Smooth muscle cell (in vitro differentiated cells): ENCODE data around the gene ASTL. TPM values are rescaled to one million over a fixed set of nuclear protein-coding genes. Genes with fewer than 3 reads are reported as not detected.
A peak's percentile ranks its signal among the peaks of the same experiment; 100 is the strongest.

Experiments used
- DNase-seq: peaks from one replicate; lab custom pipeline; 2025; ENCODE audit not compliant: unreplicated experiment; lab: John Stamatoyannopoulos, UW
- H2AFZ ChIP-seq: fragments of 200-600 bp; sonication (generic); 2 replicates; pipeline ENCODE4 v1.6.0; 2016; ENCODE audit warnings: antibody characterized with exemption, low read depth, mild to moderate bottlenecking
- H3F3A ChIP-seq: fragments of 200-600 bp; sonication (generic); 2 replicates; pipeline ENCODE4 v1.6.0; 2017; ENCODE audit warnings: antibody characterized with exemption, low read depth
- H3K27ac ChIP-seq: fragments of 200-600 bp; sonication (generic); 2 replicates; pipeline ENCODE4 v1.5.1; 2016; ENCODE audit warnings: low read depth, mild to moderate bottlenecking
- H3K27me3 ChIP-seq: fragments of 200-600 bp; sonication (generic); 2 replicates; pipeline ENCODE4 v1.6.1; 2016; ENCODE audit warnings: low read depth, mild to moderate bottlenecking
- H3K36me3 ChIP-seq: fragments of 200-600 bp; sonication (generic); 2 replicates; pipeline ENCODE4 v1.5.1; 2016; ENCODE audit warnings: low read depth
- H3K4me1 ChIP-seq: fragments of 200-600 bp; sonication (generic); 2 replicates; pipeline ENCODE4 v1.5.1; 2016; ENCODE audit warnings: low read depth
- H3K4me2 ChIP-seq: fragments of 200-600 bp; sonication (generic); 2 replicates; pipeline ENCODE4 v1.6.0; 2016; ENCODE audit warnings: mild to moderate bottlenecking
- H3K4me3 ChIP-seq: fragments of 200-600 bp; sonication (generic); 2 replicates; pipeline ENCODE4 v1.5.1; 2016; ENCODE audit warnings: mild to moderate bottlenecking
- H3K79me2 ChIP-seq: fragments of 200-600 bp; sonication (generic); 2 replicates; pipeline ENCODE4 v1.6.0; 2016; ENCODE audit warnings: low read depth, mild to moderate bottlenecking
- H3K9ac ChIP-seq: fragments of 200-600 bp; sonication (generic); 2 replicates; pipeline ENCODE4 v1.6.0; 2016; ENCODE audit warnings: low read depth
- H3K9me3 ChIP-seq: fragments of 200-600 bp; sonication (generic); replicated peaks from 2 replicates; pipeline ENCODE4 v1.5.1; 2016; ENCODE audit warnings: low read depth
- H4K20me1 ChIP-seq: fragments of 200-600 bp; sonication (generic); 2 replicates; pipeline ENCODE4 v1.6.0; 2016; ENCODE audit warnings: low read depth
- WGBS: methylation state at CpG from one replicate; pipeline ENCODE4 v1.1.7; 2016; ENCODE audit warnings: low lambda C conversion rate; 5-methylcytosine and 5-hydroxymethylcytosine counted together
- polyA plus RNA-seq: library from polyadenylated mRNA; unstranded; fragments of >200 nt; fragmentation: Nextera tagmentation; extraction: Ambion mirVana; gene quantifications from 2 replicates; pipeline ENCODE4 v1.2.1, GENCODE V29; 2016
- total RNA-seq: library from RNA; depleted of rRNA; stranded (reverse); fragments of >200 nt; gene quantifications from 2 replicates; pipeline ENCODE4 v1.2.3, GENCODE V29; 2014
- TF ChIP-seq, protein P1 (sequence below): fragments of 200-600 bp; sonication (generic); IDR thresholded peaks from 2 replicates; pipeline ENCODE4 v1.5.1; 2017; ENCODE audit warnings: borderline replicate concordance, mild to moderate bottlenecking, antibody characterized with exemption; ENCODE audit not compliant: insufficient read depth, poor library complexity, severe bottlenecking

The ASTL gene
- total and polyA plus RNA-seq, 2 experiments from 2014 or later: 0.40 TPM; not detected in 1

DNA sequence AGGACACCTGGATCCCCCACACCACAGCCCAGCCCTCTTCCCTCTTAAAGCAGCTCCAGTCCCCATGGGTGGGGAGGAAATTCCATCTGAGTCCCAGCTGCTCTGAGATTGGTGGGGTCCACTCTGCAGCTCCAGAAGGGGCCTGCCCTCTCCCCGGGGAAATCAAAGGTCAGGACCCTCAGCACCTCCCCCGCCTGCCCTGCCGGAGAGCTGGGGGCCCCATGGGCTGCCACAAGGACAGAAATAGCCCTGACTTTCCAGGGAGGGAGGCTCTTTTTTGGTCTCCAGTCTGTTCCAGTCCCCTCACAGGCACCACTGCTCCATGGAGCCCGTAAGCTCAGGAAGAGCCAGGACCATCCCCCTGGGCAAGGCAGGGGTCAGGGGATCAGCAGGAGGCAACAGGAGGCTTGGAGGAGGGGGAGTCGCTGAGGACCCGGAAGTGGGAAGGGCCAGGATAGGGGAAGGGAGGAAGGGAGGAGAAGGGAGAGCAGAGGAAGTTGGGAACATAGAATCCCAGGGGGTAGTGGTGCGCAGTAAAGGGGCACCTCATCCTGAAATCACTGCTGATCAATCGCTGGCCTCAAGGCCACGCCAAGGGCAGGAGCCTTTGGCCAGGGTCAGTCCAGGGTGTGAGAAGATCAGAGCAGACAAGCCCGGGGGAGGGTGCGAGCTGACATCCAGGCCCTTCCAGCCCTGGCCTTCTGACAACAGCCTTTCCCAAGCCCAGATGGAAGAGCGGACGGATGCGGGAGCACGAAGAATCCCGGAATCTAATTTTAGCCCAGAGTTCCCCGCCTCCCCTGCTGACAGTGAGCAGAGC is 29.6 kb downstream of the ASTL start:
- WGBS: 61% methylated on average over 17 of the region's 17 CpGs
- H2AFZ ChIP-seq: peak overlapping the region; percentile 43
- H3K9ac ChIP-seq: no peak overlapping the region
- no peak overlapping the region for H3K4me3 ChIP-seq
- no peaks in the 10 kb centered on the region for H3K36me3 ChIP-seq
- no peak overlapping the region for H3K27ac ChIP-seq
- H3K79me2 ChIP-seq: no peaks in the 10 kb centered on the region
- no peaks in the 10 kb centered on the region for H3F3A ChIP-seq
- no peak overlapping the region for H3K4me2 ChIP-seq
- H3K9me3 ChIP-seq: no peaks in the 10 kb centered on the region
- H3K27me3 ChIP-seq: peaks cover 2% of the 10 kb centered on the region
- peaks cover 15% of the 10 kb centered on the region for H3K4me1 ChIP-seq
- no peaks in the 10 kb centered on the region for H4K20me1 ChIP-seq
- no peak for DNase-seq
- TF ChIP-seq, protein P1, sequence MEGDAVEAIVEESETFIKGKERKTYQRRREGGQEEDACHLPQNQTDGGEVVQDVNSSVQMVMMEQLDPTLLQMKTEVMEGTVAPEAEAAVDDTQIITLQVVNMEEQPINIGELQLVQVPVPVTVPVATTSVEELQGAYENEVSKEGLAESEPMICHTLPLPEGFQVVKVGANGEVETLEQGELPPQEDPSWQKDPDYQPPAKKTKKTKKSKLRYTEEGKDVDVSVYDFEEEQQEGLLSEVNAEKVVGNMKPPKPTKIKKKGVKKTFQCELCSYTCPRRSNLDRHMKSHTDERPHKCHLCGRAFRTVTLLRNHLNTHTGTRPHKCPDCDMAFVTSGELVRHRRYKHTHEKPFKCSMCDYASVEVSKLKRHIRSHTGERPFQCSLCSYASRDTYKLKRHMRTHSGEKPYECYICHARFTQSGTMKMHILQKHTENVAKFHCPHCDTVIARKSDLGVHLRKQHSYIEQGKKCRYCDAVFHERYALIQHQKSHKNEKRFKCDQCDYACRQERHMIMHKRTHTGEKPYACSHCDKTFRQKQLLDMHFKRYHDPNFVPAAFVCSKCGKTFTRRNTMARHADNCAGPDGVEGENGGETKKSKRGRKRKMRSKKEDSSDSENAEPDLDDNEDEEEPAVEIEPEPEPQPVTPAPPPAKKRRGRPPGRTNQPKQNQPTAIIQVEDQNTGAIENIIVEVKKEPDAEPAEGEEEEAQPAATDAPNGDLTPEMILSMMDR: no peak

DNA sequence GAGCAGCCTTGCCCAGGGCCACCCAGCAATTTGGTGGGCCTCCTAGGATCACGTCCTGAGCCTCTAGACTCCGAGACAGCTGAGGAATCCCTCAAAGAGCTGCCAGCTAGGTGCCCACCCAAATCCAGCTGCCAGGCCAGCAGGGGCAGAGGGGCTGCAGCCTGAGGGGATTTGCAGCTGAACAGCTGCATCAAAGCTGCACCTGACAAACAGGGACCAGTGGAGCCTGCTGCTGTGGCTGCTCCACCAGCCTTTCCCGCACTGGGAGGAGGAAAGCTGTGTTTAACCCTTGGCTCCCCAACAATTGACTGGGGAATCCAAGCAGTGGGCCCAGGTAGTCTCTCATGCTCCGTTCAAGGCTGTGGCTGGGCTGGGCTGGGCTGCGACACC is 30.2 kb downstream of the ASTL start:
- WGBS: 73% methylated on average over 5 of the region's 5 CpGs
- TF ChIP-seq, protein P1: no peak
- H3K4me2 ChIP-seq: no peak overlapping the region
- H3K4me3 ChIP-seq: no peak overlapping the region
- no peaks in the 10 kb centered on the region for H3K9me3 ChIP-seq
- no peaks in the 10 kb centered on the region for H3F3A ChIP-seq
- H3K36me3 ChIP-seq: no peaks in the 10 kb centered on the region
- peaks cover 15% of the 10 kb centered on the region for H3K4me1 ChIP-seq
- no peak overlapping the region for H3K9ac ChIP-seq
- H3K79me2 ChIP-seq: no peaks in the 10 kb centered on the region
- no peaks in the 10 kb centered on the region for H4K20me1 ChIP-seq
- H2AFZ ChIP-seq: no peak overlapping the region
- no peak overlapping the region for H3K27ac ChIP-seq
- DNase-seq: no peak
- H3K27me3 ChIP-seq: no peaks in the 10 kb centered on the region

DNA sequence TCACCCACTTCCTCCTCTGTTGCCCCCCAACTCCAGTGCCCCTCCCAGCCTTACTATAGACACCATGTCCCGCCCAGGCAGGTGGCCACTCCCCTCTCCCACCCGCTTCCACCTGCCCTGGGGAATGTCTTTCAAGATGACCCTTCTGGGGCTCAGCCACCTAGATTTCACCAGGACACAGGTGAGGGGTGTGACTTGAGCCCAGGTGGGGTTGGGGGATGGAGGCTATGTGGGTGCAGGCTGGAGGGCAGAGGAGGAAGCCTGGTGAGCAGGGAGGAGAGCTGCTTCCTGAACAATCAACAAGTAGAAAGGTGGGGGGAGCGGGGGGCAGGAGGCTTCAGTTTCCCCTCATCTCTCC is 30.6 kb downstream of the ASTL start:
- no peak overlapping the region for H2AFZ ChIP-seq
- no peak overlapping the region for H3K9ac ChIP-seq
- no peaks in the 10 kb centered on the region for H3F3A ChIP-seq
- TF ChIP-seq, protein P1: no peak
- H3K4me3 ChIP-seq: no peak overlapping the region
- no peaks in the 10 kb centered on the region for H3K27me3 ChIP-seq
- no peaks in the 10 kb centered on the region for H3K36me3 ChIP-seq
- H3K4me2 ChIP-seq: no peak overlapping the region
- H3K27ac ChIP-seq: no peak overlapping the region
- H3K79me2 ChIP-seq: no peaks in the 10 kb centered on the region
- 81% methylated on average over 3 of the region's 3 CpGs for WGBS
- H4K20me1 ChIP-seq: no peaks in the 10 kb centered on the region
- no peak for DNase-seq
- no peaks in the 10 kb centered on the region for H3K9me3 ChIP-seq
- peaks cover 15% of the 10 kb centered on the region for H3K4me1 ChIP-seq
